ENCODE measurements around the gene VWA8.

- TF ChIP-seq CTCF (IDR thresholded peaks at IDR 0.05) (no peak), POLR2AphosphoS5 (IDR thresholded peaks at IDR 0.05) (no peak)
Measured at GRCh38 chr13:41900918-41901317, 60.0 kb downstream of the VWA8 start.

Measured in breast epithelium (tissue), 3 donors.